ENCODE results near the gene MOB1A.

The MOB1A gene

GRCh38 chr2:74178211-74179062 lies at the start of gene MOB1A:
Gene MOB1A (minus strand): TSS chr2:74178879. CDS start chr2:74178674, 205 bp downstream.
- Histone ChIP-seq H3K27ac (ENCODE audit: low read depth in 2 of 2, low read length in 2 of 2) (peak within 1 kb of the TSS; percentile 96), H3K36me3 (ENCODE audit: control insufficient read depth in 2 of 2, insufficient read depth in 2 of 2, low read length in 2 of 2) (no peaks in the 10 kb centered on the region), H3K4me1 (ENCODE audit: control insufficient read depth in 2 of 2, insufficient read depth in 2 of 2, low read length in 2 of 2) (peaks cover 4 to 9% of the 10 kb centered on the region in 2 donors), H3K9ac (ENCODE audit: low read depth in 1 of 2, low read length in 2 of 2) (peak within 1 kb of the TSS; percentile 66 to 94), H3K27me3 (ENCODE audit: control insufficient read depth in 2 of 2, insufficient read depth in 2 of 2, low read length in 2 of 2) (no peaks in the 10 kb centered on the region), H3K4me3 (ENCODE audit: low read length in 2 of 2) (peak within 1 kb of the TSS; percentile 71 to 80), H3K9me3 (ENCODE audit: control insufficient read depth in 2 of 2, low read length in 2 of 2) (no peaks in the 10 kb centered on the region)

- no peaks in the 10 kb centered on the region for H3K4me1 ChIP-seq (ENCODE audit: control insufficient read depth in 2 of 2, insufficient read depth in 2 of 2, low read length in 2 of 2)
- H3K36me3 ChIP-seq (ENCODE audit: control insufficient read depth in 2 of 2, insufficient read depth in 2 of 2, low read length in 2 of 2) = no peaks in the 10 kb centered on the region
- no peak overlapping the region for H3K27ac ChIP-seq (ENCODE audit: low read depth in 2 of 2, low read length in 2 of 2)
- H3K9ac ChIP-seq (ENCODE audit: low read depth in 1 of 2, low read length in 2 of 2) = no peak overlapping the region
- no peaks in the 10 kb centered on the region for H3K27me3 ChIP-seq (ENCODE audit: control insufficient read depth in 2 of 2, insufficient read depth in 2 of 2, low read length in 2 of 2)
- no peak overlapping the region for H3K4me3 ChIP-seq (ENCODE audit: low read length in 2 of 2)
- no peaks in the 10 kb centered on the region for H3K9me3 ChIP-seq (ENCODE audit: control insufficient read depth in 2 of 2, low read length in 2 of 2)
Measured at GRCh38 chr2:74227646-74228045, 49.0 kb upstream of the MOB1A start.

GRCh38 chr2:74226648-74227213 lies 48.1 kb upstream of the MOB1A start:
- no peak overlapping the region for H3K4me3 ChIP-seq (ENCODE audit: low read length in 2 of 2)
- no peaks in the 10 kb centered on the region for H3K27me3 ChIP-seq (ENCODE audit: control insufficient read depth in 2 of 2, insufficient read depth in 2 of 2, low read length in 2 of 2)
- H3K9ac ChIP-seq (ENCODE audit: low read depth in 1 of 2, low read length in 2 of 2) = no peak overlapping the region
- no peak overlapping the region for H3K27ac ChIP-seq (ENCODE audit: low read depth in 2 of 2, low read length in 2 of 2)
- no peaks in the 10 kb centered on the region for H3K9me3 ChIP-seq (ENCODE audit: control insufficient read depth in 2 of 2, low read length in 2 of 2)
- H3K36me3 ChIP-seq (ENCODE audit: control insufficient read depth in 2 of 2, insufficient read depth in 2 of 2, low read length in 2 of 2) = no peaks in the 10 kb centered on the region
- no peaks in the 10 kb centered on the region for H3K4me1 ChIP-seq (ENCODE audit: control insufficient read depth in 2 of 2, insufficient read depth in 2 of 2, low read length in 2 of 2)

GRCh38 chr2:74225698-74226459 lies 47.2 kb upstream of the MOB1A start:
- Histone ChIP-seq H3K4me3 (ENCODE audit: low read length in 2 of 2) (no peak overlapping the region), H3K9me3 (ENCODE audit: control insufficient read depth in 2 of 2, low read length in 2 of 2) (no peaks in the 10 kb centered on the region), H3K9ac (ENCODE audit: low read depth in 1 of 2, low read length in 2 of 2) (no peak overlapping the region), H3K36me3 (ENCODE audit: control insufficient read depth in 2 of 2, insufficient read depth in 2 of 2, low read length in 2 of 2) (peaks cover 0 to 3% of the 10 kb centered on the region in 2 donors), H3K27me3 (ENCODE audit: control insufficient read depth in 2 of 2, insufficient read depth in 2 of 2, low read length in 2 of 2) (no peaks in the 10 kb centered on the region), H3K27ac (ENCODE audit: low read depth in 2 of 2, low read length in 2 of 2) (no peak overlapping the region), H3K4me1 (ENCODE audit: control insufficient read depth in 2 of 2, insufficient read depth in 2 of 2, low read length in 2 of 2) (no peaks in the 10 kb centered on the region)

GRCh38 chr2:74223941-74224770 lies 45.5 kb upstream of the MOB1A start:
- H3K4me3 ChIP-seq (ENCODE audit: low read length in 2 of 2) = no peak overlapping the region
- no peak overlapping the region for H3K27ac ChIP-seq (ENCODE audit: low read depth in 2 of 2, low read length in 2 of 2)

GRCh38 chr2:74222300-74222650 lies 43.6 kb upstream of the MOB1A start:
- H3K4me3 ChIP-seq (ENCODE audit: low read length in 2 of 2) = no peak overlapping the region
- no peak overlapping the region for H3K27ac ChIP-seq (ENCODE audit: low read depth in 2 of 2, low read length in 2 of 2)
- no peaks in the 10 kb centered on the region for H3K4me1 ChIP-seq (ENCODE audit: control insufficient read depth in 2 of 2, insufficient read depth in 2 of 2, low read length in 2 of 2)
- no peak overlapping the region for H3K9ac ChIP-seq (ENCODE audit: low read depth in 1 of 2, low read length in 2 of 2)
- H3K36me3 ChIP-seq (ENCODE audit: control insufficient read depth in 2 of 2, insufficient read depth in 2 of 2, low read length in 2 of 2) = peaks cover 0 to 3% of the 10 kb centered on the region in 2 donors
- H3K9me3 ChIP-seq (ENCODE audit: control insufficient read depth in 2 of 2, low read length in 2 of 2) = no peaks in the 10 kb centered on the region
- no peaks in the 10 kb centered on the region for H3K27me3 ChIP-seq (ENCODE audit: control insufficient read depth in 2 of 2, insufficient read depth in 2 of 2, low read length in 2 of 2)

More at GRCh38 chr2:74223941-74224770, 45.5 kb upstream of the MOB1A start:
- peaks cover 0 to 3% of the 10 kb centered on the region in 2 donors for H3K36me3 ChIP-seq (ENCODE audit: control insufficient read depth in 2 of 2, insufficient read depth in 2 of 2, low read length in 2 of 2)
- H3K27me3 ChIP-seq (ENCODE audit: control insufficient read depth in 2 of 2, insufficient read depth in 2 of 2, low read length in 2 of 2) = no peaks in the 10 kb centered on the region
- no peaks in the 10 kb centered on the region for H3K9me3 ChIP-seq (ENCODE audit: control insufficient read depth in 2 of 2, low read length in 2 of 2)
- no peaks in the 10 kb centered on the region for H3K4me1 ChIP-seq (ENCODE audit: control insufficient read depth in 2 of 2, insufficient read depth in 2 of 2, low read length in 2 of 2)
- H3K9ac ChIP-seq (ENCODE audit: low read depth in 1 of 2, low read length in 2 of 2) = no peak overlapping the region

GRCh38 chr2:74221604-74222299 lies 43.1 kb upstream of the MOB1A start:
- Histone ChIP-seq H3K27ac (ENCODE audit: low read depth in 2 of 2, low read length in 2 of 2) (no peak overlapping the region), H3K9ac (ENCODE audit: low read depth in 1 of 2, low read length in 2 of 2) (no peak overlapping the region), H3K27me3 (ENCODE audit: control insufficient read depth in 2 of 2, insufficient read depth in 2 of 2, low read length in 2 of 2) (no peaks in the 10 kb centered on the region), H3K4me3 (ENCODE audit: low read length in 2 of 2) (no peak overlapping the region), H3K36me3 (ENCODE audit: control insufficient read depth in 2 of 2, insufficient read depth in 2 of 2, low read length in 2 of 2) (peaks cover 0 to 6% of the 10 kb centered on the region in 2 donors), H3K4me1 (ENCODE audit: control insufficient read depth in 2 of 2, insufficient read depth in 2 of 2, low read length in 2 of 2) (no peaks in the 10 kb centered on the region), H3K9me3 (ENCODE audit: control insufficient read depth in 2 of 2, low read length in 2 of 2) (no peaks in the 10 kb centered on the region)

- Histone ChIP-seq H3K4me1 (ENCODE audit: control insufficient read depth in 2 of 2, insufficient read depth in 2 of 2, low read length in 2 of 2) (no peaks in the 10 kb centered on the region), H3K9me3 (ENCODE audit: control insufficient read depth in 2 of 2, low read length in 2 of 2) (no peaks in the 10 kb centered on the region), H3K4me3 (ENCODE audit: low read length in 2 of 2) (no peak overlapping the region), H3K9ac (ENCODE audit: low read depth in 1 of 2, low read length in 2 of 2) (no peak overlapping the region), H3K27ac (ENCODE audit: low read depth in 2 of 2, low read length in 2 of 2) (no peak overlapping the region), H3K36me3 (ENCODE audit: control insufficient read depth in 2 of 2, insufficient read depth in 2 of 2, low read length in 2 of 2) (peaks cover 0 to 6% of the 10 kb centered on the region in 2 donors), H3K27me3 (ENCODE audit: control insufficient read depth in 2 of 2, insufficient read depth in 2 of 2, low read length in 2 of 2) (no peaks in the 10 kb centered on the region)
Measured at GRCh38 chr2:74221091-74221490, 42.4 kb upstream of the MOB1A start.

GRCh38 chr2:74219846-74220486 lies 41.3 kb upstream of the MOB1A start:
- Histone ChIP-seq H3K9me3 (ENCODE audit: control insufficient read depth in 2 of 2, low read length in 2 of 2) (no peaks in the 10 kb centered on the region), H3K4me1 (ENCODE audit: control insufficient read depth in 2 of 2, insufficient read depth in 2 of 2, low read length in 2 of 2) (no peaks in the 10 kb centered on the region), H3K27me3 (ENCODE audit: control insufficient read depth in 2 of 2, insufficient read depth in 2 of 2, low read length in 2 of 2) (no peaks in the 10 kb centered on the region), H3K4me3 (ENCODE audit: low read length in 2 of 2) (no peak overlapping the region), H3K27ac (ENCODE audit: low read depth in 2 of 2, low read length in 2 of 2) (no peak overlapping the region), H3K9ac (ENCODE audit: low read depth in 1 of 2, low read length in 2 of 2) (no peak overlapping the region), H3K36me3 (ENCODE audit: control insufficient read depth in 2 of 2, insufficient read depth in 2 of 2, low read length in 2 of 2) (peaks cover 3 to 11% of the 10 kb centered on the region in 2 donors)
